ENCODE measurements around the gene TTC39C.

- TF ChIP-seq, protein P1, sequence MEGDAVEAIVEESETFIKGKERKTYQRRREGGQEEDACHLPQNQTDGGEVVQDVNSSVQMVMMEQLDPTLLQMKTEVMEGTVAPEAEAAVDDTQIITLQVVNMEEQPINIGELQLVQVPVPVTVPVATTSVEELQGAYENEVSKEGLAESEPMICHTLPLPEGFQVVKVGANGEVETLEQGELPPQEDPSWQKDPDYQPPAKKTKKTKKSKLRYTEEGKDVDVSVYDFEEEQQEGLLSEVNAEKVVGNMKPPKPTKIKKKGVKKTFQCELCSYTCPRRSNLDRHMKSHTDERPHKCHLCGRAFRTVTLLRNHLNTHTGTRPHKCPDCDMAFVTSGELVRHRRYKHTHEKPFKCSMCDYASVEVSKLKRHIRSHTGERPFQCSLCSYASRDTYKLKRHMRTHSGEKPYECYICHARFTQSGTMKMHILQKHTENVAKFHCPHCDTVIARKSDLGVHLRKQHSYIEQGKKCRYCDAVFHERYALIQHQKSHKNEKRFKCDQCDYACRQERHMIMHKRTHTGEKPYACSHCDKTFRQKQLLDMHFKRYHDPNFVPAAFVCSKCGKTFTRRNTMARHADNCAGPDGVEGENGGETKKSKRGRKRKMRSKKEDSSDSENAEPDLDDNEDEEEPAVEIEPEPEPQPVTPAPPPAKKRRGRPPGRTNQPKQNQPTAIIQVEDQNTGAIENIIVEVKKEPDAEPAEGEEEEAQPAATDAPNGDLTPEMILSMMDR (IDR thresholded peaks at IDR 0.05) = no peak
- TF ChIP-seq POLR2A (IDR thresholded peaks at IDR 0.05) = no peak
Observed at GRCh38 chr18:23992941-23993280, 21.6 kb upstream of the TTC39C start.
